Gastroesophageal sphincter (tissue), 4 donors: ENCODE results near the gene TMPRSS3. TPM values are rescaled to one million over a fixed set of nuclear protein-coding genes. Genes with fewer than 3 reads are reported as not detected.

ENCODE experiments used
- ATAC-seq: fragments of 150-250 bp; one replicate; pipeline ENCODE4 v1.9.1; 2016; ENCODE audit warnings: mild to moderate bottlenecking, moderate library complexity
- H3K27ac ChIP-seq, 4 donors: fragments of 200-600 bp; sonication (generic) in 3 of 4; 1 replicate in 3 of 4; 2 replicates in 1 of 4; pipeline ENCODE4 v1.5.1; 2016 to 2019
- H3K27me3 ChIP-seq: fragments of 200-600 bp; sonication (generic); one replicate; pipeline ENCODE4 v1.5.1; 2019
- H3K36me3 ChIP-seq, 2 donors: fragments of 200-600 bp; sonication (generic); one replicate each; pipeline ENCODE4 v1.5.1; 2019; ENCODE audit warnings: control low read depth in 1 of 2
- H3K4me1 ChIP-seq, 3 donors: fragments of 200-600 bp; sonication (generic); 1 replicate in 2 of 3; 2 replicates in 1 of 3; pipeline ENCODE4 v1.5.1; 2016 to 2019; ENCODE audit warnings: control low read depth in 2 of 3
- H3K4me3 ChIP-seq, 2 donors: fragments of 200-600 bp; sonication (generic); one replicate each; pipeline ENCODE4 v1.5.1; 2019; ENCODE audit warnings: mild to moderate bottlenecking in 1 of 2, moderate library complexity in 1 of 2
- H3K9me3 ChIP-seq, 3 donors: fragments of 200-600 bp; sonication (generic); one replicate each; pipeline ENCODE4 v1.5.1; 2017 to 2019; ENCODE audit warnings: control low read depth in 2 of 3
- CTCF ChIP-seq, 4 experiments: fragments of 200-600 bp in 2 of 4; fragments of 450-650 bp in 2 of 4; sonication (generic) in 1 of 4; IDR thresholded peaks; one replicate each; pipeline ENCODE4 v1.5.1; 2017 to 2019; ENCODE audit warnings: antibody characterized with exemption in 4 of 4, mild to moderate bottlenecking in 2 of 4, moderate library complexity in 2 of 4
- EP300 ChIP-seq: sonication (generic); formaldehyde crosslinking; IDR thresholded peaks from one replicate; pipeline ENCODE4 v1.6.1; 2017; ENCODE audit warnings: antibody characterized with exemption, mild to moderate bottlenecking
- POLR2A ChIP-seq, 2 donors: fragments of 450-650 bp; IDR thresholded peaks; one replicate each; pipeline ENCODE4 v1.6.1; 2017; ENCODE audit warnings: antibody characterized with exemption in 2 of 2, mild to moderate bottlenecking in 2 of 2, moderate library complexity in 1 of 2
- POLR2AphosphoS5 ChIP-seq: sonication (generic); formaldehyde crosslinking; IDR thresholded peaks from one replicate; pipeline ENCODE4 v1.6.1; 2017; ENCODE audit warnings: antibody characterized with exemption
- WGBS, 2 donors: methylation state at CpG; one replicate each; pipeline ENCODE4 v1.1.5; 2018; ENCODE audit warnings: low coverage in 1 of 2; 5-methylcytosine and 5-hydroxymethylcytosine counted together
- total RNA-seq, 4 donors: library from RNA; depleted of rRNA; stranded (reverse); fragments of >200 nt; gene quantifications; one replicate each; pipeline ENCODE4 v1.1.0, GENCODE V29; 2016

Gene TMPRSS3
- total RNA-seq, 4 donors from 2014 or later = 0.52 TPM; not detected in 3

- Histone ChIP-seq H3K9me3 (no peaks in the 10 kb centered on the region), H3K27ac (peak overlapping the region in 1 of 4 donors; percentile 31), H3K4me3 (no peak overlapping the region), H3K27me3 (peaks cover 30% of the 10 kb centered on the region), H3K36me3 (no peaks in the 10 kb centered on the region), H3K4me1 (peaks cover 0 to 13% (median 0%) of the 10 kb centered on the region in 3 donors)
- WGBS, 2 donors = 13 to 36% methylated on average over 8 of the region's 23 CpGs
- TF ChIP-seq CTCF (IDR thresholded peaks at IDR 0.05) (peak in 3 of 4 experiments; percentile 49 to 75 (median 60)), EP300 (no peak)
- peak; percentile 73 for ATAC-seq
Measured at GRCh38 chr21:42337830-42338728, 57.8 kb downstream of the TMPRSS3 start.

- no peak for ATAC-seq
- H3K4me3 ChIP-seq = no peak overlapping the region
- no peak overlapping the region for H3K27ac ChIP-seq
- no peaks in the 10 kb centered on the region for H3K9me3 ChIP-seq
- WGBS, 2 donors = 78 to 86% methylated on average over 4 of the region's 4 CpGs
- no peaks in the 10 kb centered on the region for H3K36me3 ChIP-seq
- no peak for TF ChIP-seq POLR2A (IDR thresholded peaks at IDR 0.05)
- no peak for TF ChIP-seq POLR2AphosphoS5
- TF ChIP-seq CTCF (IDR thresholded peaks at IDR 0.05) = no peak
- no peak for TF ChIP-seq EP300
- H3K4me1 ChIP-seq = peaks cover 0 to 13% (median 0%) of the 10 kb centered on the region in 3 donors
- H3K27me3 ChIP-seq = peaks cover 38% of the 10 kb centered on the region
Measured at GRCh38 chr21:42337276-42337675, 58.6 kb downstream of the TMPRSS3 start.

- Histone ChIP-seq H3K9me3 (peaks cover 0 to 12% (median 0%) of the 10 kb centered on the region in 3 donors), H3K27me3 (peaks cover 48% of the 10 kb centered on the region), H3K36me3 (no peaks in the 10 kb centered on the region), H3K27ac (no peak overlapping the region), H3K4me1 (peaks cover 0 to 13% (median 0%) of the 10 kb centered on the region in 3 donors), H3K4me3 (no peak overlapping the region)
- WGBS, 2 donors = 9 to 19% methylated on average over 7 to 10 of the region's 10 CpGs
- TF ChIP-seq CTCF (IDR thresholded peaks at IDR 0.05) (no peak), POLR2AphosphoS5 (no peak), EP300 (no peak), POLR2A (IDR thresholded peaks at IDR 0.05) (no peak)
- no peak for ATAC-seq
Measured at GRCh38 chr21:42336054-42336453, 59.8 kb downstream of the TMPRSS3 start.

- 40 to 67% methylated on average over 2 to 3 of the region's 5 CpGs for WGBS, 2 donors
- no peak for TF ChIP-seq EP300
- TF ChIP-seq CTCF (IDR thresholded peaks at IDR 0.05) = no peak
- TF ChIP-seq POLR2AphosphoS5 = no peak
- TF ChIP-seq POLR2A (IDR thresholded peaks at IDR 0.05) = no peak
Measured at GRCh38 chr21:42332557-42333317, 63.1 kb downstream of the TMPRSS3 start.

More at GRCh38 chr21:42332557-42333317, 63.1 kb downstream of the TMPRSS3 start:
- no peak for ATAC-seq
- H3K4me1 ChIP-seq = peaks cover 0 to 5% (median 0%) of the 10 kb centered on the region in 3 donors
- peaks cover 0 to 18% (median 0%) of the 10 kb centered on the region in 3 donors for H3K9me3 ChIP-seq
- no peaks in the 10 kb centered on the region for H3K36me3 ChIP-seq
- no peak overlapping the region for H3K4me3 ChIP-seq
- no peak overlapping the region for H3K27ac ChIP-seq
- peaks cover 48% of the 10 kb centered on the region for H3K27me3 ChIP-seq
